Heart left ventricle (tissue), 16 donors: Measurements from ENCODE around the gene SLC22A31. TPM values are rescaled to one million over a fixed set of nuclear protein-coding genes. Genes with fewer than 3 reads are reported as not detected.

Source experiments
- ATAC-seq, 4 donors: fragments of 200-7000 bp; cut with Tn5 transposase; one replicate each; pipeline ENCODE4 v1.9.1; 2020 to 2022; ENCODE audit warnings: moderate library complexity in 4 of 4, mild to moderate bottlenecking in 3 of 4, moderate number of reproducible peaks in 1 of 4
- DNase-seq, 5 donors: peaks; one replicate each; pipeline ENCODE4 v3.0.0-alpha.2; 2020
- H3K27ac ChIP-seq, 12 donors: fragments of 200-600 bp; sonication (generic) in 4 of 12; one replicate each; pipeline versions ENCODE4 v1.5.0 to v1.8.0; 2016 to 2022; ENCODE audit warnings: mild to moderate bottlenecking in 2 of 12
- H3K27me3 ChIP-seq, 9 donors: fragments of 200-600 bp; sonication (generic) in 2 of 9; one replicate each; pipeline versions ENCODE4 v1.5.1 to v1.8.0; 2016 to 2022; ENCODE audit warnings: mild to moderate bottlenecking in 3 of 9
- H3K36me3 ChIP-seq, 9 donors: fragments of 200-600 bp; sonication (generic) in 2 of 9; one replicate each; pipeline versions ENCODE4 v1.5.0 to v1.8.0; 2018 to 2022; ENCODE audit warnings: mild to moderate bottlenecking in 2 of 9
- H3K4me1 ChIP-seq, 12 donors: fragments of 200-600 bp; sonication (generic) in 4 of 12; one replicate each; pipeline versions ENCODE4 v1.5.0 to v1.8.0; 2016 to 2022; ENCODE audit warnings: mild to moderate bottlenecking in 3 of 12
- H3K4me3 ChIP-seq, 12 donors: fragments of 200-600 bp; sonication (generic) in 4 of 12; one replicate each; pipeline versions ENCODE4 v1.5.0 to v1.8.0; 2017 to 2022; ENCODE audit warnings: mild to moderate bottlenecking in 9 of 12, moderate library complexity in 4 of 12
- H3K9me3 ChIP-seq, 12 donors: fragments of 200-600 bp; sonication (generic) in 4 of 12; one replicate each; pipeline versions ENCODE4 v1.5.0 to v1.8.0; 2016 to 2022; ENCODE audit warnings: mild to moderate bottlenecking in 1 of 12
- CTCF ChIP-seq, 12 donors: fragments of 200-600 bp; sonication (generic) in 4 of 12; IDR thresholded peaks; one replicate each; pipeline versions ENCODE4 v1.5.0 to v1.8.0; 2018 to 2022; ENCODE audit warnings: antibody characterized with exemption in 12 of 12, mild to moderate bottlenecking in 5 of 12
- POLR2A ChIP-seq, 2 donors: fragments of 450-650 bp; IDR thresholded peaks; one replicate each; pipeline ENCODE4 v1.6.1; 2017; ENCODE audit warnings: antibody characterized with exemption in 2 of 2, mild to moderate bottlenecking in 2 of 2, moderate library complexity in 2 of 2
- WGBS, 4 donors: extraction: QIAGEN DNeasy Blood & Tissue Kit in 2 of 4; methylation state at CpG; one replicate each; pipeline versions ENCODE4 v1.1.5 to v1.1.7; 2013 to 2018; 5-methylcytosine and 5-hydroxymethylcytosine counted together
- intact Hi-C, 10 donors: fragments of 100-400 bp; cut with DNase I; formaldehyde crosslinking; loops; one replicate each; pipeline versions ENCODE4 v1.11.1 to v1.14.2; 2022
- polyA plus RNA-seq, 2 donors: library from polyadenylated mRNA; stranded (reverse); fragments of 200-250 nt; gene quantifications; one replicate each; pipeline ENCODE4 v1.2.3, GENCODE V29; 2013
- total RNA-seq, 9 donors: library from RNA; depleted of rRNA in 2 of 9; stranded (reverse); fragments of >200 nt in 2 of 9; fragmentation: NEBNext Ultra II Directional in 3 of 9; extraction: Animal tissue kit (Norgen Biotek cat#: 25700) in 3 of 9; gene quantifications; one replicate each; pipeline versions ENCODE4 v1.1.0 to v1.2.4, GENCODE V29; 2016 to 2023
- donor health status: ischemic (EF 13 %, LVEDD 7.1; RV severe dilation, severe dysfunction).
- donor health status: healthy with polysubstance abuse.
- donor health status: DM: no; HTN: yes; CAD: no.
- donor health status: DM: no; HTN: no; CAD: no.
- donor health status: ischemic (EF 25% LVEDD 6.9; RV normal size, moderate dysfunction).
- donor health status: ischemic (EF 25% LVEDD 5.7; RV mildly dilated, moderate dysfunction).
- donor health status: healthy.
- donor health status: DM: yes; HTN: yes; CAD: no.
- donor health status: ischemic (EF 35%, LVEDD 5.7; RV mildly dilated, moderate dysfunction).
- donor health status: nonischemic (EF 11% LVEDD 7.7; RV severe dilation, severe dysfunction).
- donor health status: DM: yes; HTN: yes; CAD: no.
- donor health status: PGD.
- donor health status: ischemic (EF 29% LVEDD 5.4; RV normal size, mild dysfunction).
- donor health status: nonischemic (EF 23%, LVEDD 6.1; RV moderate dilation, normal function).

Gene SLC22A31
- total and polyA plus RNA-seq, 11 donors: 0.07 TPM; not detected in 10

GRCh38 chr16:89217138-89217387 is 16.7 kb upstream of the SLC22A31 start:
- ATAC-seq (no peak), DNase-seq (no peak)
- Histone ChIP-seq H3K4me1 (peaks cover 0 to 31% (median 20%) of the 10 kb centered on the region in 12 donors), H3K36me3 (peaks cover 0 to 20% (median 14%) of the 10 kb centered on the region in 9 donors), H3K27me3 (no peaks in the 10 kb centered on the region), H3K4me3 (peak overlapping the region; percentile 62 to 100 (median 92)), H3K9me3 (no peaks in the 10 kb centered on the region), H3K27ac (peak overlapping the region; percentile 89 to 99 (median 95))
- TF ChIP-seq POLR2A (IDR thresholded peaks at IDR 0.05): no peak
- no peak for TF ChIP-seq CTCF (IDR thresholded peaks at IDR 0.05)
- intact Hi-C loops: loop anchor here (1.0 to 10.0 kb wide), 15 partner anchors 112 to 765 kb away; partner anchors contain the start of genes GALNS (in 2 of the 10), TRAPPC2L (in 2 of the 10), APRT (in 1 of the 10) and ZFPM1 (in 1 of the 10)
- 0 to 1% (median 0%) methylated on average over 11 of the region's 11 CpGs for WGBS, 4 donors

- H3K9me3 ChIP-seq: no peaks in the 10 kb centered on the region
- DNase-seq: peak; percentile 73 to 84 (median 81)
- peak overlapping the region; percentile 89 to 99 (median 95) for H3K27ac ChIP-seq
- TF ChIP-seq POLR2A (IDR thresholded peaks at IDR 0.05) (no peak), CTCF (IDR thresholded peaks at IDR 0.05) (peak; percentile 31 to 80 (median 62))
- ATAC-seq: peak; percentile 70 to 87 (median 76)
- intact Hi-C loops: loop anchor here (1.0 to 10.0 kb wide), 16 partner anchors 112 to 764 kb away; partner anchors contain the start of genes GALNS (in 2 of the 10), TRAPPC2L (in 2 of the 10), APRT (in 1 of the 10) and ZFPM1 (in 1 of the 10)
- peaks cover 0 to 31% (median 20%) of the 10 kb centered on the region in 12 donors for H3K4me1 ChIP-seq
- 2 to 3% (median 3%) methylated on average over 25 of the region's 25 CpGs for whole genome bisulfite sequencing, 4 donors
- peak overlapping the region; percentile 62 to 100 (median 92) for H3K4me3 ChIP-seq
- no peaks in the 10 kb centered on the region for H3K27me3 ChIP-seq
- H3K36me3 ChIP-seq: peaks cover 0 to 16% (median 10%) of the 10 kb centered on the region in 9 donors
Measured at GRCh38 chr16:89216315-89217137, 16.2 kb upstream of the SLC22A31 start.

- Histone ChIP-seq H3K4me3 (no peak overlapping the region), H3K27me3 (peaks cover 0 to 37% (median 0%) of the 10 kb centered on the region in 9 donors), H3K36me3 (no peaks in the 10 kb centered on the region), H3K4me1 (peaks cover 0 to 5% (median 2%) of the 10 kb centered on the region in 12 donors), H3K9me3 (no peaks in the 10 kb centered on the region), H3K27ac (no peak overlapping the region)
- no peak for ATAC-seq
- intact Hi-C loops: loop anchor here in 5 of 10 donors (10.0 kb wide), 6 partner anchors 106 to 476 kb away; partner anchors contain the start of genes APRT (in 1 of the 5), GALNS (in 1 of the 5) and TRAPPC2L (in 1 of the 5)
- DNase-seq: no peak
- TF ChIP-seq CTCF (IDR thresholded peaks at IDR 0.05) (no peak), POLR2A (IDR thresholded peaks at IDR 0.05) (no peak)
- 62 to 67% (median 66%) methylated on average over 8 to 15 of the region's 15 CpGs for WGBS, 4 donors
Measured at GRCh38 chr16:89210904-89211515, 10.7 kb upstream of the SLC22A31 start.
